HCT116 (cell line): ENCODE data around the gene PLEKHA8. TPM values are rescaled to one million over a fixed set of nuclear protein-coding genes. Genes with fewer than 3 reads are reported as not detected.

ENCODE experiments used
- ATAC-seq: fragments of 200-7000 bp; cut with Tn5 transposase; 2 replicates; pipeline ENCODE4 v1.9.1; 2020; ENCODE audit warnings: mild to moderate bottlenecking, moderate library complexity
- BruUV-seq: library from RNA; stranded (reverse); fragments of 400-500 nt; replicated peaks from 2 replicates; lab custom pipeline; 2021; lab: Mats Ljungman, UMichigan
- CTCF ChIA-PET: fragments of 300-600 bp; sonication (Branson Sonifier 250); formaldehyde crosslinking; loops from one replicate; lab custom pipeline; 2021; ENCODE audit warnings: antibody characterized with exemption; lab: Charles Lee
- POLR2A ChIA-PET: fragments of 300-600, 350-600 bp; sonication (Branson Sonifier 250); formaldehyde crosslinking; loops from one replicate; lab custom pipeline; 2021; ENCODE audit warnings: antibody characterized with exemption; lab: Charles Lee
- RAD21 ChIA-PET, 2 experiments: fragments of 300-600 bp; sonication (Branson Sonifier 250); formaldehyde crosslinking; loops; one replicate each; lab custom pipeline; 2023; ENCODE audit warnings: low total read pairs in 2 of 2; ENCODE audit not compliant: uncharacterized antibody in 2 of 2, unreplicated experiment in 2 of 2, low non-redundant PET in 1 of 2; lab: Charles Lee
- DNase-seq: peaks from one replicate; pipeline ENCODE4 v3.0.0-alpha.2; 2010; ENCODE audit warnings: low read depth, low spot score
- H2AFZ ChIP-seq: fragments of 200-600 bp; shearing (Covaris generic), sonication (generic); 2 replicates; pipeline ENCODE4 v1.6.1; 2017; ENCODE audit warnings: low read depth, mixed run types, mixed read lengths, antibody characterized with exemption, low read length; ENCODE audit not compliant: poor library complexity, severe bottlenecking
- H3K27ac ChIP-seq: 2 replicates; pipeline ENCODE4 v1.5.1; 2012; ENCODE audit warnings: low read depth, low read length
- H3K27me3 ChIP-seq: fragments of 200-600 bp; sonication (generic); 2 replicates; pipeline ENCODE4 v1.6.1; 2016; ENCODE audit warnings: mixed run types, low read length, mixed read lengths; ENCODE audit not compliant: insufficient read depth
- H3K36me3 ChIP-seq, 2 experiments: fragments of 200-500 bp in 1 of 2; fragments of 200-600 bp in 1 of 2; sonication (Bioruptor generic) in 1 of 2; sonication (generic) in 1 of 2; 2 replicates each; pipeline versions ENCODE4 v1.5.1 to v1.6.1; 2014 to 2016; ENCODE audit warnings: low read length in 2 of 2, inconsistent platforms in 1 of 2, mixed read lengths in 1 of 2, mixed run types in 1 of 2; ENCODE audit not compliant: insufficient read depth in 2 of 2, control insufficient read depth in 1 of 2
- H3K4me1 ChIP-seq, 2 experiments: fragments of 200-600 bp in 1 of 2; sonication (generic) in 1 of 2; 2 replicates each; pipeline versions ENCODE4 v1.5.1 to v1.6.1; 2012 to 2017; ENCODE audit warnings: low read length in 2 of 2, inconsistent platforms in 1 of 2, mild to moderate bottlenecking in 1 of 2, mixed read lengths in 1 of 2, mixed run types in 1 of 2, moderate library complexity in 1 of 2; ENCODE audit not compliant: insufficient read depth in 2 of 2, control insufficient read depth in 1 of 2
- H3K4me2 ChIP-seq: fragments of 200-600 bp; sonication (generic); 2 replicates; pipeline ENCODE4 v1.6.1; 2017; ENCODE audit warnings: mixed run types, low read length, mixed read lengths
- H3K4me3 ChIP-seq, 2 experiments: fragments of 200-600 bp in 1 of 2; sonication (generic) in 1 of 2; replicated peaks in 1 of 2; 2 replicates each; pipeline ENCODE4 v1.5.1; 2011 to 2016; ENCODE audit warnings: low read length in 2 of 2, control low read depth in 1 of 2, low read depth in 1 of 2, mild to moderate bottlenecking in 1 of 2, mixed read lengths in 1 of 2, mixed run types in 1 of 2
- H3K79me2 ChIP-seq: fragments of 200-600 bp; sonication (generic); 2 replicates; pipeline ENCODE4 v1.6.1; 2017; ENCODE audit warnings: mild to moderate bottlenecking, mixed run types, low read length, moderate library complexity, mixed read lengths; ENCODE audit not compliant: insufficient read depth
- H3K9ac ChIP-seq: fragments of 200-600 bp; sonication (generic); 2 replicates; pipeline ENCODE4 v1.6.1; 2016; ENCODE audit warnings: low read length, mixed read lengths
- H3K9me2 ChIP-seq: fragments of 200-600 bp; sonication (generic), shearing (Covaris generic); 2 replicates; pipeline ENCODE4 v1.6.1; 2017; ENCODE audit warnings: mixed run types, mild to moderate bottlenecking, moderate library complexity; ENCODE audit not compliant: insufficient read depth
- H3K9me3 ChIP-seq, 2 experiments: fragments of 200-500 bp in 1 of 2; fragments of 200-600 bp in 1 of 2; sonication (Bioruptor generic) in 1 of 2; sonication (generic) in 1 of 2; 2 replicates each; pipeline ENCODE4 v1.6.1; 2014 to 2017; ENCODE audit warnings: low read length in 2 of 2, mixed read lengths in 2 of 2, inconsistent platforms in 1 of 2, low read depth in 1 of 2, mild to moderate bottlenecking in 1 of 2, mixed run types in 1 of 2, moderate library complexity in 1 of 2; ENCODE audit not compliant: control insufficient read depth in 1 of 2, insufficient read depth in 1 of 2
- H4K20me1 ChIP-seq: fragments of 200-600 bp; sonication (generic), shearing (Covaris generic); 2 replicates; pipeline ENCODE4 v1.6.1; 2017; ENCODE audit warnings: mixed run types, mild to moderate bottlenecking, moderate library complexity; ENCODE audit not compliant: insufficient read depth
- CBX3 ChIP-seq: IDR thresholded peaks from 2 replicates; pipeline ENCODE4 v1.6.1; 2012; ENCODE audit warnings: low read depth
- ELF1 ChIP-seq: IDR thresholded peaks from 2 replicates; pipeline ENCODE4 v1.6.1; 2012; ENCODE audit warnings: low read depth, borderline replicate concordance
- EZH2phosphoT487 ChIP-seq: fragments of 200-600 bp; IDR thresholded peaks from 2 replicates; pipeline ENCODE4 v1.6.1; 2018; ENCODE audit warnings: antibody characterized with exemption, borderline replicate concordance
- JUND ChIP-seq: IDR thresholded peaks from 2 replicates; pipeline ENCODE4 v1.6.1; 2012
- MAX ChIP-seq: IDR thresholded peaks from 2 replicates; pipeline ENCODE4 v1.6.1; 2012
- SIN3A ChIP-seq: IDR thresholded peaks from 2 replicates; pipeline ENCODE4 v1.6.1; 2012; ENCODE audit warnings: low read depth
- YY1 ChIP-seq: IDR thresholded peaks from 2 replicates; pipeline ENCODE4 v1.6.1; 2011; ENCODE audit warnings: low read length, low read depth, moderate library complexity, mild to moderate bottlenecking; ENCODE audit not compliant: insufficient replicate concordance; ENCODE audit errors: extremely low read depth
- ZFX ChIP-seq: fragments of 450-650 bp; IDR thresholded peaks from 2 replicates; pipeline ENCODE4 v1.6.1; 2017
- intact Hi-C: fragments of 100-400 bp; cut with micrococcal nuclease; formaldehyde crosslinking; loops from 2 replicates; pipeline ENCODE4 v1.10.0; 2022
- total RNA-seq: library from RNA; stranded (reverse); gene quantifications from one replicate; pipeline ENCODE4 v1.2.1, GENCODE V29; 2021; ENCODE audit not compliant: unreplicated experiment
- TF ChIP-seq, protein P1 (sequence below): IDR thresholded peaks from 2 replicates; pipeline ENCODE4 v1.6.1; 2012
- TF ChIP-seq, protein P2 (sequence below), 3 experiments: fragments of 200-600 bp in 1 of 3; sonication (generic) in 1 of 3; IDR thresholded peaks in 2 of 3; conservative IDR thresholded peaks in 1 of 3; 2 replicates each; pipeline ENCODE4 v1.5.1; 2012 to 2017; ENCODE audit warnings: low read depth in 2 of 3, low read length in 2 of 3, antibody characterized with exemption in 1 of 3, borderline replicate concordance in 1 of 3, control low read depth in 1 of 3, mild to moderate bottlenecking in 1 of 3, mixed read lengths in 1 of 3, mixed run types in 1 of 3, moderate library complexity in 1 of 3; ENCODE audit not compliant: insufficient read depth in 1 of 3

PLEKHA8 gene
- total RNA-seq, 1 experiment from 2014 or later = 13.6 TPM

GRCh38 chr7:29988424-29989256 lies 39.6 kb upstream of the PLEKHA8 start:
- peaks cover 52% of the 10 kb centered on the region for H3K79me2 ChIP-seq
- H3K9me2 ChIP-seq = no peaks in the 10 kb centered on the region
- TSS peak; percentile 32 for BruUV-seq
- RAD21 ChIA-PET = no interaction called here
- ATAC-seq (peak; percentile 63), DNase-seq (peak; percentile 67)
- H2AFZ ChIP-seq = no peak overlapping the region
- no peaks in the 10 kb centered on the region for H4K20me1 ChIP-seq
- H3K4me3 ChIP-seq = peak overlapping the region; percentile 80 to 88
- peaks cover 14 to 42% of the 10 kb centered on the region in 2 experiments for H3K4me1 ChIP-seq
- intact Hi-C loops = loop anchor here (1.0 kb wide), 1 partner anchor 38 kb away; the partner anchor contains the start of gene FKBP14
- CTCF ChIA-PET = no interaction called here
- POLR2A ChIA-PET = interaction anchor here (1.1 to 1.9 kb wide), 2 partner anchors 10 to 38 kb away, joined by 3 to 4 read pairs; partner anchors contain the start of gene FKBP14
- H3K27me3 ChIP-seq = no peaks in the 10 kb centered on the region
- 0 out of 4 replicates have a peak, but pooled peaks cover 0 to 2% of the 10 kb centered on the region in 2 experiments for H3K36me3 ChIP-seq
- peak overlapping the region; percentile 91 for H3K4me2 ChIP-seq
- H3K9ac ChIP-seq = peak overlapping the region; percentile 95
- H3K9me3 ChIP-seq = 0 out of 4 replicates have a peak, but pooled peaks cover 0 to 3% of the 10 kb centered on the region in 2 experiments
- H3K27ac ChIP-seq = peak overlapping the region; percentile 100
- TF ChIP-seq ELF1 (no peak), ZFX (peak; percentile 81), EZH2phosphoT487 (no peak), YY1 (peak; percentile 91), SIN3A (peak; percentile 15; the same call in 1 of the 2 replicates), CBX3 (peak; percentile 39; the same call in 1 of the 2 replicates), JUND (no peak), MAX (0 out of 2 replicates have a peak, but pooled peaks have one; percentile 39)
- TF ChIP-seq, protein P1, sequence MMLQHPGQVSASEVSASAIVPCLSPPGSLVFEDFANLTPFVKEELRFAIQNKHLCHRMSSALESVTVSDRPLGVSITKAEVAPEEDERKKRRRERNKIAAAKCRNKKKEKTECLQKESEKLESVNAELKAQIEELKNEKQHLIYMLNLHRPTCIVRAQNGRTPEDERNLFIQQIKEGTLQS = no peak
- TF ChIP-seq, protein P2, sequence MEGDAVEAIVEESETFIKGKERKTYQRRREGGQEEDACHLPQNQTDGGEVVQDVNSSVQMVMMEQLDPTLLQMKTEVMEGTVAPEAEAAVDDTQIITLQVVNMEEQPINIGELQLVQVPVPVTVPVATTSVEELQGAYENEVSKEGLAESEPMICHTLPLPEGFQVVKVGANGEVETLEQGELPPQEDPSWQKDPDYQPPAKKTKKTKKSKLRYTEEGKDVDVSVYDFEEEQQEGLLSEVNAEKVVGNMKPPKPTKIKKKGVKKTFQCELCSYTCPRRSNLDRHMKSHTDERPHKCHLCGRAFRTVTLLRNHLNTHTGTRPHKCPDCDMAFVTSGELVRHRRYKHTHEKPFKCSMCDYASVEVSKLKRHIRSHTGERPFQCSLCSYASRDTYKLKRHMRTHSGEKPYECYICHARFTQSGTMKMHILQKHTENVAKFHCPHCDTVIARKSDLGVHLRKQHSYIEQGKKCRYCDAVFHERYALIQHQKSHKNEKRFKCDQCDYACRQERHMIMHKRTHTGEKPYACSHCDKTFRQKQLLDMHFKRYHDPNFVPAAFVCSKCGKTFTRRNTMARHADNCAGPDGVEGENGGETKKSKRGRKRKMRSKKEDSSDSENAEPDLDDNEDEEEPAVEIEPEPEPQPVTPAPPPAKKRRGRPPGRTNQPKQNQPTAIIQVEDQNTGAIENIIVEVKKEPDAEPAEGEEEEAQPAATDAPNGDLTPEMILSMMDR (IDR thresholded peaks at IDR 0.05 in 2 of 3, conservative IDR thresholded peaks at IDR 0.05 in 1 of 3; ENCODE audit: borderline replicate concordance in 1 of 3, insufficient read depth in 1 of 3, low read depth in 2 of 3, low read length in 2 of 3) = no peak
